ENCODE measurements around the gene CRYBG2.
"Not testable (repeated sequence)": the region's sequence is repeated elsewhere in the genome, so short reads cannot be mapped to it uniquely, and the experiment has no call there.

The CRYBG2 gene

DNA sequence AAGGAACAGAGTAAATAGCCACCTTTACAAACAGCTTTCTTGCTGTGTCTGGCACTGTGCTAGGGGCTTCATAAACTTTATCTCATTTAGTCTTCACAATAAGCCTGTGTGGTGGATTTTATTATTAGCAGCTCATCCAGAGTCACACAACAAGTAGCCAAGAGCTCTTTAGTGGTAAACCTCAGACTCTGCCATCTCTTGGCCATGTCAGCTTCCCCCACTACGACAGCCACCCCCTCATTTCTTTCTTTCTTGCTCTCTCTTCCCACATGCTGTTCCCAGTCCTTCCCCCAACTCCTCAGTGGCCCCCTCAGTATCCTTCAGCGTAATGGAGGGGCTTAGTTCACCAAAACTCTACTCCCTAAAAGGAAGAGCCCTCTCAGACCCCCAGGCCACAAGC lies 19.9 kb upstream of the CRYBG2 start:
- Histone ChIP-seq H3K27me3 (ENCODE audit: low read depth, low read length) (no peaks in the 10 kb centered on the region), H3K79me2 (ENCODE audit: low read length) (no peaks in the 10 kb centered on the region), H2AFZ (ENCODE audit: low read depth, low read length) (no peak overlapping the region), H3K36me3 (replicated peaks; ENCODE audit: low read depth, low read length) (no peaks in the 10 kb centered on the region), H3K4me2 (ENCODE audit: low read length) (no peak overlapping the region), H3K4me1 (ENCODE audit: low read length) (no peaks in the 10 kb centered on the region), H3K9me3 (ENCODE audit: insufficient read depth, low read length) (no peaks in the 10 kb centered on the region), H3K27ac (ENCODE audit: low read length) (no peak overlapping the region), H3K9ac (ENCODE audit: low read length) (no peak overlapping the region), H3K4me3 (ENCODE audit: low read length) (no peak overlapping the region), H4K20me1 (ENCODE audit: insufficient read depth, low read length) (no peaks in the 10 kb centered on the region)
- no peak for TF ChIP-seq EZH2phosphoT487 (IDR thresholded peaks at IDR 0.05; ENCODE audit: low read depth)
- no peak for TF ChIP-seq CTCF (IDR thresholded peaks at IDR 0.05; ENCODE audit: low read depth, low read length)

DNA sequence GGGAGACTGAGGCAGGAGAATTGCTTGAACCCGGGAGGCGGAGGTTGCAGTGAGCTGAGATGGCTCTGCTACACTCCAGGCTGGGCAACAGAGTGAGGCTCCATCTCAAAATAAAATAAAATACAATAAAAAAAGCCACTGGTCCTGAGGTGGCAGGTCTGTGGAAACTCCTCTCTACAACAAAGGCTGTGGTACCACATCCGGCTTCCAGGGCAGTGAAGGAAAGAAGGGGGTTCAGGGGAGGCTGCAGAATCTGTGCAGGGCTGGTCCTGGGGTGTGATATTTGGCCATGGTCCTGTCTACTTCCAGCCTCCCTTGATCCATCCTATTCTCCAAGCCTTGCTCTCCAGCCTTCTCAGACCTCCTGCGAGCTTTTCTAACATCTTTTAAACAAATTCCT lies 19.4 kb upstream of the CRYBG2 start:
- Histone ChIP-seq H3K4me2 (ENCODE audit: low read length) (no peak overlapping the region), H2AFZ (ENCODE audit: low read depth, low read length) (no peak overlapping the region), H3K27me3 (ENCODE audit: low read depth, low read length) (no peaks in the 10 kb centered on the region), H3K4me1 (ENCODE audit: low read length) (no peaks in the 10 kb centered on the region), H3K79me2 (ENCODE audit: low read length) (no peaks in the 10 kb centered on the region), H3K36me3 (replicated peaks; ENCODE audit: low read depth, low read length) (no peaks in the 10 kb centered on the region), H3K9me3 (ENCODE audit: insufficient read depth, low read length) (no peaks in the 10 kb centered on the region), H3K4me3 (ENCODE audit: low read length) (no peak overlapping the region), H3K9ac (ENCODE audit: low read length) (no peak overlapping the region), H4K20me1 (ENCODE audit: insufficient read depth, low read length) (no peaks in the 10 kb centered on the region), H3K27ac (ENCODE audit: low read length) (no peak overlapping the region)
- TF ChIP-seq CTCF (IDR thresholded peaks at IDR 0.05; ENCODE audit: low read depth, low read length) (no peak), EZH2phosphoT487 (IDR thresholded peaks at IDR 0.05; ENCODE audit: low read depth) (no peak)

- H3K79me2 ChIP-seq (ENCODE audit: low read length); H3K9me3 ChIP-seq (ENCODE audit: insufficient read depth, low read length); H3K9ac ChIP-seq (ENCODE audit: low read length); H3K4me1 ChIP-seq (ENCODE audit: low read length); H3K36me3 ChIP-seq (replicated peaks; ENCODE audit: low read depth, low read length); H4K20me1 ChIP-seq (ENCODE audit: insufficient read depth, low read length); H3K27me3 ChIP-seq (ENCODE audit: low read depth, low read length); H3K27ac ChIP-seq (ENCODE audit: low read length); H2AFZ ChIP-seq (ENCODE audit: low read depth, low read length); H3K4me2 ChIP-seq (ENCODE audit: low read length); H3K4me3 ChIP-seq (ENCODE audit: low read length): not testable (repeated sequence)
Observed at GRCh38 chr1:26372611-26373010, 18.7 kb upstream of the CRYBG2 start, which contains the start of gene ZNF683. TSS of gene ZNF683 (minus strand) at chr1:26372750. CDS start at chr1:26368571, 4,179 bp downstream.

- Histone ChIP-seq H2AFZ (ENCODE audit: low read depth, low read length) (no peak overlapping the region), H3K9ac (ENCODE audit: low read length) (no peak overlapping the region), H4K20me1 (ENCODE audit: insufficient read depth, low read length) (no peaks in the 10 kb centered on the region), H3K4me2 (ENCODE audit: low read length) (no peak overlapping the region), H3K36me3 (replicated peaks; ENCODE audit: low read depth, low read length) (no peaks in the 10 kb centered on the region), H3K9me3 (ENCODE audit: insufficient read depth, low read length) (no peaks in the 10 kb centered on the region), H3K4me3 (ENCODE audit: low read length) (no peak overlapping the region), H3K79me2 (ENCODE audit: low read length) (no peaks in the 10 kb centered on the region), H3K4me1 (ENCODE audit: low read length) (no peaks in the 10 kb centered on the region), H3K27ac (ENCODE audit: low read length) (no peak overlapping the region), H3K27me3 (ENCODE audit: low read depth, low read length) (no peaks in the 10 kb centered on the region)
- TF ChIP-seq CTCF (IDR thresholded peaks at IDR 0.05; ENCODE audit: low read depth, low read length) (no peak), EZH2phosphoT487 (IDR thresholded peaks at IDR 0.05; ENCODE audit: low read depth) (no peak)
Observed at GRCh38 chr1:26372039-26372438, 18.1 kb upstream of the CRYBG2 start.

Data from OCI-LY3 (cell line).